Small intestine (tissue), 7 donors: ENCODE data around the gene IVNS1ABP. TPM values are rescaled to one million over a fixed set of nuclear protein-coding genes. Genes with fewer than 3 reads are reported as not detected.
A peak's percentile ranks its signal among the peaks of the same experiment; 100 is the strongest.

Experiments
- DNase-seq, 2 donors: peaks; one replicate each; pipeline versions ENCODE4 v3.0.0 to v3.0.0-alpha.2; 2013
- FAIRE-seq: peaks from 2 replicates; lab custom pipeline; 2012; peaks lifted over from hg19 to GRCh38; lab: Jason Lieb, UNC
- H3K27ac ChIP-seq, 3 donors: one replicate each; pipeline ENCODE4 v1.5.1; 2013; ENCODE audit warnings: low read length in 2 of 3, mild to moderate bottlenecking in 2 of 3, control low read depth in 1 of 3, inconsistent platforms in 1 of 3, low read depth in 1 of 3, moderate library complexity in 1 of 3
- H3K27me3 ChIP-seq, 3 donors: one replicate each; pipeline ENCODE4 v1.6.1; 2013; ENCODE audit warnings: low read length in 3 of 3, inconsistent platforms in 1 of 3; ENCODE audit not compliant: control insufficient read depth in 3 of 3, insufficient read depth in 3 of 3
- H3K36me3 ChIP-seq, 3 donors: one replicate each; pipeline ENCODE4 v1.6.1; 2013; ENCODE audit warnings: low read length in 3 of 3, inconsistent platforms in 1 of 3, low read depth in 1 of 3, mild to moderate bottlenecking in 1 of 3, moderate library complexity in 1 of 3; ENCODE audit not compliant: control insufficient read depth in 3 of 3, insufficient read depth in 2 of 3
- H3K4me1 ChIP-seq, 3 donors: one replicate each; pipeline ENCODE4 v1.6.1; 2013; ENCODE audit warnings: low read length in 2 of 3, inconsistent platforms in 1 of 3, low read depth in 1 of 3, mild to moderate bottlenecking in 1 of 3, moderate library complexity in 1 of 3; ENCODE audit not compliant: control insufficient read depth in 3 of 3, insufficient read depth in 2 of 3
- H3K4me3 ChIP-seq, 3 donors: one replicate each; pipeline ENCODE4 v1.5.1; 2013; ENCODE audit warnings: low read length in 3 of 3, control low read depth in 1 of 3, inconsistent platforms in 1 of 3, low read depth in 1 of 3, mild to moderate bottlenecking in 1 of 3, moderate library complexity in 1 of 3
- H3K9me3 ChIP-seq, 2 donors: one replicate each; pipeline ENCODE4 v1.6.1; 2013; ENCODE audit warnings: low read depth in 1 of 2, low read length in 1 of 2; ENCODE audit not compliant: control insufficient read depth in 2 of 2, insufficient read depth in 1 of 2
- WGBS, 3 donors: extraction: QIAGEN DNeasy Blood & Tissue Kit; methylation state at CpG; one replicate each; pipeline ENCODE4 v1.1.7; 2013; 5-methylcytosine and 5-hydroxymethylcytosine counted together
- polyA plus RNA-seq, 4 donors: library from polyadenylated mRNA; stranded (reverse) in 3 of 4; unstranded in 1 of 4; fragments of 200-250 nt in 3 of 4; fragments of 120-200 nt in 1 of 4; gene quantifications; one replicate each; pipeline versions ENCODE4 v1.2.1 to v1.2.3, GENCODE V29; 2013
- donor health status: healthy with polysubstance abuse.
- donor health status: control.
- donor health status: control.
- donor health status: Bipolar disorder and iron deficiency.
- donor health status: healthy.

Gene IVNS1ABP
- polyA plus RNA-seq, 4 donors, result 39.2 to 199 (median 56.4) TPM

GRCh38 chr1:185297982-185298381, 19.1 kb downstream of the IVNS1ABP start:
- H3K4me1 ChIP-seq, result no peaks in the 10 kb centered on the region
- 90 to 98% (median 91%) methylated on average over 2 of the region's 2 CpGs for WGBS, 3 donors
- FAIRE-seq (no peak), DNase-seq (no peak)
- peaks cover 6 to 26% (median 9%) of the 10 kb centered on the region in 3 donors for H3K36me3 ChIP-seq
- H3K4me3 ChIP-seq, result no peak overlapping the region
- no peaks in the 10 kb centered on the region for H3K9me3 ChIP-seq
- H3K27ac ChIP-seq, result no peak overlapping the region
- no peaks in the 10 kb centered on the region for H3K27me3 ChIP-seq

GRCh38 chr1:185295091-185295490, 22.0 kb downstream of the IVNS1ABP start:
- DNase-seq (peak; percentile 54 to 74), FAIRE-seq (no peak)
- H3K27me3 ChIP-seq, result no peaks in the 10 kb centered on the region
- peak overlapping the region in 2 of 3 donors; percentile 32 to 47 for H3K27ac ChIP-seq
- peaks cover 4 to 16% (median 6%) of the 10 kb centered on the region in 3 donors for H3K36me3 ChIP-seq
- H3K4me1 ChIP-seq, result no peaks in the 10 kb centered on the region
- no peaks in the 10 kb centered on the region for H3K9me3 ChIP-seq
- H3K4me3 ChIP-seq, result no peak overlapping the region

GRCh38 chr1:185293967-185294542, 23.0 kb downstream of the IVNS1ABP start:
- Histone ChIP-seq H3K4me3 (no peak overlapping the region), H3K9me3 (no peaks in the 10 kb centered on the region), H3K27ac (peak overlapping the region in 1 of 3 donors; percentile 19), H3K36me3 (peaks cover 3 to 10% (median 4%) of the 10 kb centered on the region in 3 donors), H3K27me3 (no peaks in the 10 kb centered on the region), H3K4me1 (no peaks in the 10 kb centered on the region)
- no peak for DNase-seq
- no peak for FAIRE-seq
- WGBS, 3 donors, result 94 to 100% (median 98%) methylated on average over 1 of the region's 1 CpG

- WGBS, 3 donors, result 25 to 56% (median 43%) methylated on average over 5 of the region's 5 CpGs
- Histone ChIP-seq H3K27ac (no peak overlapping the region), H3K27me3 (no peaks in the 10 kb centered on the region), H3K36me3 (peaks cover 0 to 4% (median 0%) of the 10 kb centered on the region in 3 donors), H3K4me3 (no peak overlapping the region), H3K9me3 (no peaks in the 10 kb centered on the region), H3K4me1 (no peaks in the 10 kb centered on the region)
- FAIRE-seq (no peak), DNase-seq (peak in 1 of 2 donors; percentile 37)
Observed at GRCh38 chr1:185292237-185292636, 24.8 kb downstream of the IVNS1ABP start.

- no peaks in the 10 kb centered on the region for H3K9me3 ChIP-seq
- H3K36me3 ChIP-seq, result peaks cover 0 to 4% (median 0%) of the 10 kb centered on the region in 3 donors
- H3K4me3 ChIP-seq, result no peak overlapping the region
- no peaks in the 10 kb centered on the region for H3K27me3 ChIP-seq
- 71 to 78% (median 77%) methylated on average over 1 of the region's 1 CpG for WGBS, 3 donors
- H3K4me1 ChIP-seq, result no peaks in the 10 kb centered on the region
- no peak for DNase-seq
- no peak overlapping the region for H3K27ac ChIP-seq
- FAIRE-seq, result no peak
Observed at GRCh38 chr1:185291652-185292051, 25.4 kb downstream of the IVNS1ABP start.

GRCh38 chr1:185291159-185291558, 25.9 kb downstream of the IVNS1ABP start:
- Histone ChIP-seq H3K27me3 (no peaks in the 10 kb centered on the region), H3K9me3 (no peaks in the 10 kb centered on the region), H3K27ac (no peak overlapping the region), H3K4me3 (no peak overlapping the region), H3K36me3 (peaks cover 0 to 4% (median 0%) of the 10 kb centered on the region in 3 donors), H3K4me1 (no peaks in the 10 kb centered on the region)
- 85 to 86% (median 86%) methylated on average over 1 of the region's 1 CpG for WGBS, 3 donors
- DNase-seq (no peak), FAIRE-seq (no peak)

- no peak for DNase-seq
- no peaks in the 10 kb centered on the region for H3K9me3 ChIP-seq
- FAIRE-seq, result no peak
- no peak overlapping the region for H3K4me3 ChIP-seq
- H3K27me3 ChIP-seq, result no peaks in the 10 kb centered on the region
- H3K4me1 ChIP-seq, result no peaks in the 10 kb centered on the region
- H3K27ac ChIP-seq, result no peak overlapping the region
- peaks cover 0 to 2% (median 0%) of the 10 kb centered on the region in 3 donors for H3K36me3 ChIP-seq
Observed at GRCh38 chr1:185289880-185290279, 27.2 kb downstream of the IVNS1ABP start.

- Histone ChIP-seq H3K4me3 (no peak overlapping the region), H3K9me3 (no peaks in the 10 kb centered on the region), H3K27ac (no peak overlapping the region), H3K36me3 (peaks cover 0 to 2% (median 0%) of the 10 kb centered on the region in 3 donors), H3K27me3 (no peaks in the 10 kb centered on the region), H3K4me1 (no peaks in the 10 kb centered on the region)
- DNase-seq (no peak), FAIRE-seq (no peak)
- 94 to 96% (median 96%) methylated on average over 3 of the region's 3 CpGs for WGBS, 3 donors
Observed at GRCh38 chr1:185288435-185288834, 28.6 kb downstream of the IVNS1ABP start.

GRCh38 chr1:185287451-185287850, 29.6 kb downstream of the IVNS1ABP start:
- no peaks in the 10 kb centered on the region for H3K27me3 ChIP-seq
- DNase-seq (no peak), FAIRE-seq (no peak)
- 92 to 97% (median 94%) methylated on average over 2 of the region's 2 CpGs for WGBS, 3 donors
- H3K4me3 ChIP-seq, result no peak overlapping the region
- H3K9me3 ChIP-seq, result no peaks in the 10 kb centered on the region
- H3K4me1 ChIP-seq, result no peaks in the 10 kb centered on the region
- H3K27ac ChIP-seq, result no peak overlapping the region
- H3K36me3 ChIP-seq, result no peaks in the 10 kb centered on the region
